ENCODE data around the gene TBCK.

DNA sequence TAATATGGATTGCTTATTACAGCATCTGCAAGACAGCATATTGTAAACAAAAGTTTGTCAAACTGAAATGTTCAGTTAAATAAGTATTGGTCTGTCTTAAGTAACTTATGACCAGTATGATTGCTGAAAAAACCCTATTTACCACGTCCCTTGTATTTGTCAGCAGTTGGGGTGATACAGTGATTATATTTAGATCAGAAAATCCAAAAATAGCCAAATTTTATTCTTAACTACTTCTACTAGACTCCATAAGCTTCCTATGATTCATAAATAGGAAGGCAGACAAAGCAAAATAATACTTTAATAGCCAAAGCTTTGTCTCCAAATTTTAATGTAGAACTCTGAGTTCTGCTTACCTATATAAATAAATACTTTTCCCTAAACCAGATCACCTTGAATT, 45.3 kb downstream of the TBCK start:
- TF ChIP-seq POLR2A (IDR thresholded peaks at IDR 0.05; ENCODE audit: low read depth, low read length) (no peak), POLR2AphosphoS5 (IDR thresholded peaks at IDR 0.05; ENCODE audit: low read depth, low read length) (no peak), TAF1 (IDR thresholded peaks at IDR 0.05; ENCODE audit: low read depth, low read length) (no peak)
